H1 (cell line): Measurements from ENCODE around the gene CRTC3. TPM values are rescaled to one million over a fixed set of nuclear protein-coding genes. Genes with fewer than 3 reads are reported as not detected.

Experiments
- CTCF ChIA-PET: fragments of 300-600 bp; sonication (Branson Sonifier 250); formaldehyde crosslinking; loops from one replicate; lab custom pipeline; 2021; ENCODE audit not compliant: partially characterized antibody; lab: Charles Lee
- POLR2A ChIA-PET: fragments of 300-600 bp; sonication (Branson Sonifier 250); formaldehyde crosslinking; loops from one replicate; lab custom pipeline; 2021; ENCODE audit warnings: inconsistent platforms; ENCODE audit not compliant: partially characterized antibody; lab: Charles Lee
- DNase-seq, 2 experiments: peaks; one replicate each; pipeline versions ENCODE4 v3.0.0 to v3.0.0-alpha.2; 2010 to 2022; ENCODE audit warnings: low spot score in 2 of 2, low read depth in 1 of 2, mixed read lengths in 1 of 2
- FAIRE-seq: peaks from 2 replicates; lab custom pipeline; 2011; peaks lifted over from hg19 to GRCh38; lab: Jason Lieb, UNC
- H2AFZ ChIP-seq: 2 replicates; pipeline ENCODE4 v1.8.1; 2012; ENCODE audit warnings: low read length, inconsistent platforms
- H2AK5ac ChIP-seq: 2 replicates; pipeline ENCODE4 v1.6.1; 2013; ENCODE audit warnings: low read depth, low read length
- H2BK120ac ChIP-seq: replicated peaks from 2 replicates; pipeline ENCODE3; 2013; ENCODE audit warnings: low read depth, low read length, inconsistent platforms
- H2BK12ac ChIP-seq: 2 replicates; pipeline ENCODE4 v1.6.1; 2013; ENCODE audit warnings: low read depth, low read length
- H2BK15ac ChIP-seq: 2 replicates; pipeline ENCODE4 v1.6.1; 2013; ENCODE audit warnings: low read length
- H2BK20ac ChIP-seq: 2 replicates; pipeline ENCODE4 v1.6.1; 2013; ENCODE audit warnings: low read length
- H2BK5ac ChIP-seq: 2 replicates; pipeline ENCODE4 v1.6.1; 2013; ENCODE audit warnings: low read depth, low read length
- H3K14ac ChIP-seq: 2 replicates; pipeline ENCODE4 v1.6.1; 2013; ENCODE audit warnings: inconsistent platforms; ENCODE audit not compliant: insufficient read length
- H3K18ac ChIP-seq: 2 replicates; pipeline ENCODE4 v1.6.1; 2013; ENCODE audit warnings: low read length; ENCODE audit errors: extremely low read depth
- H3K23ac ChIP-seq: 2 replicates; pipeline ENCODE4 v1.6.1; 2013; ENCODE audit warnings: inconsistent platforms; ENCODE audit not compliant: insufficient read length
- H3K23me2 ChIP-seq: 2 replicates; pipeline ENCODE4 v1.6.1; 2013; ENCODE audit warnings: low read depth, low read length
- H3K27ac ChIP-seq: 2 replicates; pipeline ENCODE4 v1.6.1; 2011; ENCODE audit warnings: low read depth, low read length, inconsistent platforms
- H3K27me3 ChIP-seq, 4 experiments: replicated peaks in 1 of 4; 1 replicate in 1 of 4; 2 replicates in 3 of 4; pipeline versions ENCODE4 v1.6.1 to v1.8.1; 2011 to 2013; ENCODE audit warnings: low read length in 3 of 4, mild to moderate bottlenecking in 3 of 4, inconsistent platforms in 2 of 4, mixed read lengths in 2 of 4, moderate library complexity in 1 of 4; ENCODE audit not compliant: control insufficient read depth in 3 of 4, insufficient read depth in 3 of 4; ENCODE audit errors: extremely low read depth in 1 of 4
- H3K36me3 ChIP-seq, 4 experiments: 2 replicates each; pipeline versions ENCODE4 v1.6.1 to v1.8.1; 2011 to 2013; ENCODE audit warnings: mild to moderate bottlenecking in 4 of 4, low read length in 3 of 4, moderate library complexity in 2 of 4, control low read depth in 1 of 4, inconsistent platforms in 1 of 4; ENCODE audit not compliant: insufficient read depth in 4 of 4, control insufficient read depth in 2 of 4
- H3K4ac ChIP-seq: replicated peaks from 2 replicates; pipeline ENCODE3; 2013; ENCODE audit warnings: low read length, low read depth, mixed read lengths, inconsistent platforms; ENCODE audit not compliant: insufficient read length
- H3K4me1 ChIP-seq, 4 experiments: replicated peaks in 1 of 4; 1 replicate in 1 of 4; 2 replicates in 3 of 4; pipeline versions ENCODE4 v1.6.1 to v1.8.1; 2011 to 2013; ENCODE audit warnings: low read length in 3 of 4, inconsistent platforms in 2 of 4, mixed read lengths in 1 of 4; ENCODE audit not compliant: insufficient read depth in 4 of 4, control insufficient read depth in 3 of 4
- H3K4me2 ChIP-seq, 2 experiments: 2 replicates each; pipeline versions ENCODE4 v1.6.1 to v1.8.1; 2011 to 2013; ENCODE audit warnings: low read depth in 2 of 2, low read length in 2 of 2, control low read depth in 1 of 2, inconsistent platforms in 1 of 2, mild to moderate bottlenecking in 1 of 2; ENCODE audit not compliant: insufficient read depth in 1 of 2
- H3K4me3 ChIP-seq, 4 experiments: fragments of 200-600, 300-600 bp in 1 of 4; sonication (generic), shearing (Covaris generic), sonication (Bioruptor Twin) in 1 of 4; 2 replicates each; pipeline versions ENCODE4 v1.5.1 to v1.8.1; 2011 to 2016; ENCODE audit warnings: low read length in 4 of 4, low read depth in 3 of 4, control low read depth in 2 of 4, inconsistent platforms in 2 of 4, mild to moderate bottlenecking in 2 of 4, mixed read lengths in 1 of 4, moderate library complexity in 1 of 4; ENCODE audit not compliant: insufficient read depth in 2 of 4; ENCODE audit errors: extremely low read depth in 1 of 4
- H3K56ac ChIP-seq: replicated peaks from 2 replicates; pipeline ENCODE3; 2013; ENCODE audit warnings: low read depth, mild to moderate bottlenecking, mixed read lengths, low read length, inconsistent platforms; ENCODE audit not compliant: insufficient read length
- H3K79me1 ChIP-seq: 2 replicates; pipeline ENCODE4 v1.6.1; 2013; ENCODE audit warnings: low read depth, low read length, control low read depth
- H3K79me2 ChIP-seq, 2 experiments: 2 replicates each; pipeline versions ENCODE4 v1.6.1 to v1.8.1; 2012 to 2013; ENCODE audit warnings: low read length in 2 of 2, mild to moderate bottlenecking in 2 of 2, inconsistent platforms in 1 of 2; ENCODE audit not compliant: insufficient read depth in 2 of 2, control insufficient read depth in 1 of 2
- H3K9ac ChIP-seq, 4 experiments: replicated peaks in 1 of 4; 1 replicate in 1 of 4; 2 replicates in 3 of 4; pipeline versions ENCODE4 v1.6.1 to v1.8.1; 2011 to 2013; ENCODE audit warnings: low read depth in 3 of 4, low read length in 3 of 4, control low read depth in 2 of 4, mild to moderate bottlenecking in 2 of 4, moderate library complexity in 2 of 4, inconsistent platforms in 1 of 4; ENCODE audit errors: extremely low read depth in 1 of 4
- H3K9me3 ChIP-seq, 2 experiments: 2 replicates each; pipeline versions ENCODE4 v1.6.1 to v1.8.1; 2012 to 2013; ENCODE audit warnings: mild to moderate bottlenecking in 2 of 2, moderate library complexity in 2 of 2, control low read depth in 1 of 2, inconsistent platforms in 1 of 2, low read depth in 1 of 2, low read length in 1 of 2, mixed read lengths in 1 of 2; ENCODE audit not compliant: insufficient read depth in 2 of 2
- H4K20me1 ChIP-seq, 2 experiments: replicated peaks in 1 of 2; 2 replicates each; pipeline versions ENCODE3 to v1.8.1; 2011 to 2013; ENCODE audit warnings: inconsistent platforms in 2 of 2, low read length in 2 of 2, mild to moderate bottlenecking in 1 of 2; ENCODE audit not compliant: insufficient read depth in 2 of 2, control insufficient read depth in 1 of 2
- H4K5ac ChIP-seq: 2 replicates; pipeline ENCODE4 v1.6.1; 2013; ENCODE audit warnings: low read length, low read depth, mixed read lengths, inconsistent platforms; ENCODE audit not compliant: insufficient read length
- H4K8ac ChIP-seq: 2 replicates; pipeline ENCODE4 v1.8.0; 2013; ENCODE audit warnings: mild to moderate bottlenecking, moderate library complexity, low read length, inconsistent platforms; ENCODE audit not compliant: insufficient read depth; ENCODE audit errors: extremely low read depth
- H4K91ac ChIP-seq: replicated peaks from 2 replicates; pipeline ENCODE3; 2013; ENCODE audit warnings: low read length, mixed read lengths, inconsistent platforms; ENCODE audit not compliant: insufficient read length
- CEBPB ChIP-seq: IDR thresholded peaks from 2 replicates; pipeline ENCODE4 v1.6.1; 2012; ENCODE audit warnings: low read depth, low read length
- HDAC2 ChIP-seq, 2 experiments: fragments of 300-600 bp in 1 of 2; sonication (generic) in 1 of 2; IDR thresholded peaks; 2 replicates each; pipeline ENCODE4 v1.6.1; 2011 to 2012; ENCODE audit warnings: low read depth in 2 of 2, low read length in 2 of 2, mild to moderate bottlenecking in 2 of 2, moderate library complexity in 2 of 2, borderline replicate concordance in 1 of 2, inconsistent platforms in 1 of 2
- MAFK ChIP-seq: IDR thresholded peaks from 2 replicates; pipeline ENCODE4 v1.6.1; 2012; ENCODE audit warnings: low read depth, mild to moderate bottlenecking, improper control_type of control experiment, low read length
- RAD21 ChIP-seq, 2 experiments: IDR thresholded peaks in 1 of 2; conservative IDR thresholded peaks in 1 of 2; 2 replicates each; pipeline ENCODE4 v1.6.1; 2011; ENCODE audit warnings: low read depth in 2 of 2, low read length in 2 of 2, improper control_type of control experiment in 1 of 2, inconsistent platforms in 1 of 2, mild to moderate bottlenecking in 1 of 2, moderate library complexity in 1 of 2
- RXRA ChIP-seq: IDR thresholded peaks from 2 replicates; pipeline ENCODE4 v1.6.1; 2011; ENCODE audit warnings: low read depth, mild to moderate bottlenecking, low read length, moderate library complexity; ENCODE audit not compliant: insufficient read depth
- TAF7 ChIP-seq: optimal IDR thresholded peaks from 2 replicates; pipeline ENCODE3; 2011; ENCODE audit warnings: low read depth, mild to moderate bottlenecking, inconsistent platforms, low read length, moderate library complexity, borderline replicate concordance
- WGBS, 2 experiments: shearing (Covaris generic) in 1 of 2; methylation state at CpG; one replicate each; pipeline versions ENCODE4 v1.1.6 to v1.1.7; 2013 to 2015; ENCODE audit warnings: low lambda C conversion rate in 2 of 2, mixed read lengths in 2 of 2, inconsistent platforms in 1 of 2, low coverage in 1 of 2, missing lambda C conversion rate in 1 of 2; ENCODE audit not compliant: insufficient replicate concordance in 2 of 2, insufficient coverage in 1 of 2, insufficient read length in 1 of 2; ENCODE audit errors: extremely low coverage in 1 of 2, missing lambda C conversion rate in 1 of 2; 5-methylcytosine and 5-hydroxymethylcytosine counted together
- polyA plus RNA-seq, 7 experiments: library from polyadenylated mRNA; depleted of rRNA in 3 of 7; stranded (reverse) in 5 of 7; unstranded in 2 of 7; fragments of >200 nt in 5 of 7; fragments of 200-250 nt in 2 of 7; gene quantifications; 1 replicate in 5 of 7; 2 replicates in 1 of 7; 4 replicates in 1 of 7; pipeline versions ENCODE4 v1.2.1 to v1.2.3, GENCODE V29; 2011 to 2013; ENCODE audit warnings: missing spikeins in 2 of 7, mixed read lengths in 2 of 7
- total RNA-seq: library from RNA; stranded (reverse); fragmentation: NEBNext Ultra II Directional; extraction: Animal tissue kit (Norgen Biotek cat#: 25700); gene quantifications from 2 replicates; pipeline ENCODE4 v1.2.1, GENCODE V29; 2021

Gene CRTC3
- total and polyA plus RNA-seq, 2 of the 8 experiments (the other 6 are each of a cell fraction or from before 2014, with no cell fraction given), result 5.0 to 5.3 TPM

DNA sequence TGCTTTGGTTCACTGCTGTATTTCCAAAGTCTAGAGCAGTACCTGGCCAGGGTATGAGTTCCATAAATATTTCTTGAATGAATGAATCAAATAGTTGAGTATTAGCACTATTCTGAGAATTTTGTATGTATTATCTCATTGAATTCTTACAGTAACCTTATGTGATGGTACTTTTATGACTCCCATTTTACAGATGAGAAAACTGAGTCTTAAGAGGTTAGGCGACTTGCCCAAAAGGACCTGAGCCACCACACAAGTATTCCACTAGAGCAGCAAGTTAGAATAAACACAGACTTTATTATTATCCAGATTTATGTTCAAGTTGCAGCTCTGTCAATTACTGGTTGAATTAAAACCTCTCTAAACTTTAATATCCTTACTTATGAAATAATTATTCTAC, 29.4 kb downstream of the CRTC3 start:
- Histone ChIP-seq H3K79me2 (no peaks in the 10 kb centered on the region), H3K23me2 (no peaks in the 10 kb centered on the region), H3K4me3 (no peak overlapping the region), H3K9me3 (no peaks in the 10 kb centered on the region), H3K4me2 (no peak overlapping the region), H3K79me1 (no peaks in the 10 kb centered on the region), H3K36me3 (no peaks in the 10 kb centered on the region), H3K18ac (no peak overlapping the region), H3K23ac (no peak overlapping the region), H2AFZ (no peak overlapping the region), H4K20me1 (no peaks in the 10 kb centered on the region), H4K8ac (no peak overlapping the region), H3K4ac (no peak overlapping the region), H2BK5ac (no peak overlapping the region), H2BK20ac (no peak overlapping the region), H3K14ac (no peak overlapping the region), H4K91ac (no peak overlapping the region), H3K27me3 (no peaks in the 10 kb centered on the region), H3K56ac (no peak overlapping the region), H2AK5ac (no peak overlapping the region), H4K5ac (no peak overlapping the region), H3K4me1 (peaks cover 0 to 4% (median 0%) of the 10 kb centered on the region in 4 experiments; a peak in 2 of 7 replicates), H2BK120ac (no peak overlapping the region), H3K27ac (no peak overlapping the region), H3K9ac (no peak overlapping the region), H2BK12ac (no peak overlapping the region), H2BK15ac (no peak overlapping the region)
- WGBS, 2 experiments, result 89% methylated on average over 1 of the region's 1 CpG; no CpG with 5 or more reads in 1 of the 2 experiments
- CTCF ChIA-PET, result no interaction called here
- TF ChIP-seq CEBPB (no peak), TAF7 (no peak), MAFK (no peak), HDAC2 (IDR thresholded peaks at IDR 0.05; ENCODE audit: borderline replicate concordance in 1 of 2, low read depth in 2 of 2, low read length in 2 of 2) (no peak), RAD21 (IDR thresholded peaks at IDR 0.05 in 1 of 2, conservative IDR thresholded peaks at IDR 0.05 in 1 of 2; ENCODE audit: low read depth in 2 of 2, low read length in 2 of 2) (no peak), RXRA (no peak)
- POLR2A ChIA-PET, result no interaction called here
- DNase-seq, result no peak
- FAIRE-seq, result no peak
